Endothelial cell of umbilical vein (primary cell): ENCODE data around the gene SDK2. TPM values are rescaled to one million over a fixed set of nuclear protein-coding genes. Genes with fewer than 3 reads are reported as not detected.

Experiments used
- BruUV-seq: library from RNA; stranded (reverse); fragments of 400-500 nt; replicated peaks from 2 replicates; lab custom pipeline; 2021; lab: Mats Ljungman, UMichigan
- CTCF ChIA-PET: fragments of 300-600, 350-600 bp; sonication (Branson Sonifier 250); formaldehyde crosslinking; loops from one replicate; lab custom pipeline; 2021; ENCODE audit warnings: antibody characterized with exemption, inconsistent platforms; lab: Charles Lee
- POLR2A ChIA-PET: fragments of 300-600, 350-600 bp; sonication (Branson Sonifier 250); formaldehyde crosslinking; loops from one replicate; lab custom pipeline; 2021; ENCODE audit warnings: antibody characterized with exemption, inconsistent platforms; lab: Charles Lee
- DNase-seq: peaks from one replicate; pipeline ENCODE4 v3.0.0-alpha.2; 2011; ENCODE audit warnings: low read depth, low spot score
- FAIRE-seq: peaks from 2 replicates; lab custom pipeline; 2011; peaks lifted over from hg19 to GRCh38; lab: Jason Lieb, UNC
- H2AFZ ChIP-seq: 2 replicates; pipeline ENCODE4 v1.6.0; 2012; ENCODE audit warnings: low read depth, low read length, control low read depth, inconsistent platforms
- H3K27ac ChIP-seq: 2 replicates; pipeline ENCODE4 v1.5.1; 2011; ENCODE audit warnings: low read depth, mild to moderate bottlenecking, control low read depth, low read length, moderate library complexity; ENCODE audit not compliant: insufficient read depth
- H3K27me3 ChIP-seq, 2 experiments: 2 replicates each; pipeline versions ENCODE4 v1.6.0 to v1.6.1; 2011; ENCODE audit warnings: low read length in 2 of 2, mixed read lengths in 1 of 2; ENCODE audit not compliant: control insufficient read depth in 2 of 2, insufficient read depth in 2 of 2
- H3K36me3 ChIP-seq, 2 experiments: 2 replicates in 1 of 2; 3 replicates in 1 of 2; pipeline ENCODE4 v1.5.1; 2011; ENCODE audit warnings: low read length in 2 of 2, mild to moderate bottlenecking in 1 of 2, moderate library complexity in 1 of 2; ENCODE audit not compliant: control insufficient read depth in 2 of 2, insufficient read depth in 2 of 2; ENCODE audit errors: extremely low read depth in 1 of 2
- H3K4me1 ChIP-seq: 3 replicates; pipeline ENCODE4 v1.5.1; 2011; ENCODE audit warnings: mild to moderate bottlenecking, low read length; ENCODE audit not compliant: control insufficient read depth, insufficient read depth; ENCODE audit errors: extremely low read depth
- H3K4me2 ChIP-seq: 2 replicates; pipeline ENCODE4 v1.6.1; 2011; ENCODE audit warnings: low read length, control low read depth, mixed read lengths; ENCODE audit not compliant: insufficient read depth
- H3K4me3 ChIP-seq, 3 experiments: fragments of 200-600 bp in 1 of 3; sonication (generic), shearing (Covaris generic) in 1 of 3; replicated peaks in 1 of 3; 2 replicates each; pipeline ENCODE4 v1.5.1; 2011 to 2016; ENCODE audit warnings: control low read depth in 3 of 3, low read length in 3 of 3, mild to moderate bottlenecking in 2 of 3, inconsistent platforms in 1 of 3, low read depth in 1 of 3, moderate library complexity in 1 of 3; ENCODE audit not compliant: insufficient read depth in 1 of 3
- H3K79me2 ChIP-seq: 2 replicates; pipeline ENCODE4 v1.6.0; 2012; ENCODE audit warnings: low read length, inconsistent platforms; ENCODE audit not compliant: control insufficient read depth, insufficient read depth
- H3K9ac ChIP-seq: replicated peaks from 2 replicates; pipeline ENCODE3; 2011; ENCODE audit warnings: low read length, control low read depth; ENCODE audit not compliant: insufficient read depth; ENCODE audit errors: extremely low read depth
- H3K9me1 ChIP-seq: replicated peaks from 3 replicates; pipeline ENCODE4 v1.6.0; 2011; ENCODE audit warnings: mild to moderate bottlenecking, low read length; ENCODE audit not compliant: control insufficient read depth, insufficient read depth; ENCODE audit errors: extremely low read depth
- H3K9me3 ChIP-seq: replicated peaks from 2 replicates; pipeline ENCODE4 v1.5.1; 2012; ENCODE audit warnings: low read length, inconsistent platforms; ENCODE audit not compliant: control insufficient read depth, insufficient read depth
- H4K20me1 ChIP-seq: replicated peaks from 2 replicates; pipeline ENCODE3; 2011; ENCODE audit warnings: mild to moderate bottlenecking, low read length; ENCODE audit not compliant: control insufficient read depth, insufficient read depth; ENCODE audit errors: extremely low read depth
- EZH2 ChIP-seq: IDR thresholded peaks from 2 replicates; pipeline ENCODE4 v1.6.1; 2012; ENCODE audit warnings: borderline replicate concordance, low read depth, mild to moderate bottlenecking, moderate library complexity, low read length, inconsistent platforms; ENCODE audit not compliant: severe bottlenecking
- FOS ChIP-seq: IDR thresholded peaks from 2 replicates; pipeline ENCODE4 v1.6.1; 2011; ENCODE audit warnings: mild to moderate bottlenecking, low read length, moderate library complexity, borderline replicate concordance; ENCODE audit not compliant: insufficient read depth
- GATA2 ChIP-seq: IDR thresholded peaks from 2 replicates; pipeline ENCODE4 v1.7.0; 2011; ENCODE audit warnings: low read depth, mild to moderate bottlenecking, moderate library complexity, mixed read lengths, low read length; ENCODE audit not compliant: insufficient read length, insufficient read depth
- JUN ChIP-seq: IDR thresholded peaks from 2 replicates; pipeline ENCODE4 v1.6.1; 2011; ENCODE audit warnings: borderline replicate concordance, low read depth; ENCODE audit not compliant: insufficient read length, insufficient read depth
- MYC ChIP-seq: IDR thresholded peaks from one replicate; pipeline ENCODE4 v1.6.1; 2011; ENCODE audit warnings: mild to moderate bottlenecking, low read depth, low read length
- POLR2A ChIP-seq: IDR thresholded peaks from 2 replicates; pipeline ENCODE4 v1.6.1; 2012; ENCODE audit warnings: low read depth, mild to moderate bottlenecking, control low read depth, low read length
- POLR2AphosphoS5 ChIP-seq: IDR thresholded peaks from 2 replicates; pipeline ENCODE4 v1.6.1; 2012; ENCODE audit warnings: low read depth, mild to moderate bottlenecking, control low read depth, low read length, moderate library complexity; ENCODE audit not compliant: insufficient read depth
- dilution Hi-C: fragments of 300-500 bp; cut with MboI; formaldehyde crosslinking; loops from one replicate; pipeline ENCODE4 v1.15.0; 2019; ENCODE audit warnings: low sequenced_read_pairs; ENCODE audit not compliant: extremely low pct_ligation_motif_present
- intact Hi-C: fragments of 100-400 bp; cut with micrococcal nuclease; formaldehyde crosslinking; loops from one replicate; pipeline ENCODE4 v1.10.0; 2022
- polyA plus RNA-seq, 4 experiments: library from polyadenylated mRNA; depleted of rRNA in 3 of 4; stranded (reverse) in 3 of 4; unstranded in 1 of 4; fragments of >200 nt; gene quantifications; 2 replicates each; pipeline versions ENCODE4 v1.2.1 to v1.2.3, GENCODE V29; 2011 to 2012; ENCODE audit warnings: missing spikeins in 1 of 4
- total RNA-seq: library from RNA; stranded (reverse); gene quantifications from 2 replicates; pipeline ENCODE4 v1.2.3, GENCODE V29; 2021
- TF ChIP-seq, protein P1 (sequence below), 2 donors: IDR thresholded peaks; 1 replicate in 1 of 2; 2 replicates in 1 of 2; pipeline ENCODE4 v1.5.1; 2011; ENCODE audit warnings: low read length in 2 of 2, mild to moderate bottlenecking in 2 of 2, moderate library complexity in 2 of 2, control low read depth in 1 of 2, inconsistent platforms in 1 of 2, low read depth in 1 of 2; ENCODE audit not compliant: insufficient read depth in 1 of 2; ENCODE audit errors: extremely low read depth in 1 of 2
- TF ChIP-seq, protein P2 (sequence below): IDR thresholded peaks from 2 replicates; pipeline ENCODE4 v1.6.1; 2011; ENCODE audit not compliant: insufficient read depth, insufficient read length

SDK2 gene
- total and polyA plus RNA-seq, 2 donors (not counting 3 experiments of a cell fraction or from before 2014, with no cell fraction given): not detected

DNA sequence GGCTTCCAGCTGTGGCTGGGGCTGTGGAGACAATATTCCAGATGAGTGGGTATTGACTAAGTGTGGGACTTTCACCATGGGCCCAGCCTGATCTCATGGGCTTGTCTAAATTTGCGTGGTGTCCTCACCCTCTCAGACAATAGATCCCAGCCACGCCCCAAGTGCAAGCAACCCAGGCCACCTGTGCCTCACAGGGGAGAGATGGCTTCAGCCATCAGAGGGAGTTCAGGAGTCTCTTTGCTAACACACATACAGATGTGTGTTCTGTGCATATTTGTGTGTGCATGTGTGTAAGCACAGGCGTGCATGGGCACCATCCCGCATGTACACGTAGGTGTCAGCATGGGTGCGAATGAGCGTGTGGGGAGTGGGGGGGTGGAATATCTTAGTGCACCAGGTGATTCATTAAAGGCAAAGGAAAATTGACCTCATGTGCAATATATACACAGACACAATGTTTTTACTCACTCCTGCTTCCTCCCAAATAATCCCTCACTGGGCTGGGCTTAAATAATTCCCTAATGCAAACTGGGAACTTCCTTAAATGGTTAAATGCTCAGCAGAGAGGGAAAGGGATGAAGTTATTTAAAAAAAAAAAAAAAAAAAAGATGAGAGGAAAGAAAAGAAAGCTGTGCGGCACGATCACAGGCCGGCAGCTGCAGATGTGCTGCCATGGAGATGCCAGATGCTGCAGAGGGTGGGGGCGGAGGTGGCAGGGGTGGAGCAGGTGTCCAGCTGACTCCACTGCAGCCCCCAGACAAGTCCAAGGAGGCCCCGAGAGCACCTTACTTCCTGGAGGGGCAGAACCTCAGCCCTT is 308.4 kb downstream of the SDK2 start:
- Histone ChIP-seq H3K4me1 (no peaks in the 10 kb centered on the region), H3K36me3 (no peaks in the 10 kb centered on the region), H3K79me2 (no peaks in the 10 kb centered on the region), H3K9me3 (no peaks in the 10 kb centered on the region), H3K27me3 (no peaks in the 10 kb centered on the region), H3K27ac (no peak overlapping the region), H3K9me1 (no peaks in the 10 kb centered on the region), H3K4me2 (no peak overlapping the region), H3K9ac (no peak overlapping the region), H4K20me1 (no peaks in the 10 kb centered on the region), H3K4me3 (no peak overlapping the region), H2AFZ (no peak overlapping the region)
- dilution Hi-C loops: no loop called here
- no peak for DNase-seq
- BruUV-seq: no TSS peak
- FAIRE-seq: no peak
- TF ChIP-seq EZH2: no peak
- no peak for TF ChIP-seq GATA2
- no peak for TF ChIP-seq MYC
- TF ChIP-seq FOS: no peak
- no peak for TF ChIP-seq JUN
- TF ChIP-seq, protein P1, sequence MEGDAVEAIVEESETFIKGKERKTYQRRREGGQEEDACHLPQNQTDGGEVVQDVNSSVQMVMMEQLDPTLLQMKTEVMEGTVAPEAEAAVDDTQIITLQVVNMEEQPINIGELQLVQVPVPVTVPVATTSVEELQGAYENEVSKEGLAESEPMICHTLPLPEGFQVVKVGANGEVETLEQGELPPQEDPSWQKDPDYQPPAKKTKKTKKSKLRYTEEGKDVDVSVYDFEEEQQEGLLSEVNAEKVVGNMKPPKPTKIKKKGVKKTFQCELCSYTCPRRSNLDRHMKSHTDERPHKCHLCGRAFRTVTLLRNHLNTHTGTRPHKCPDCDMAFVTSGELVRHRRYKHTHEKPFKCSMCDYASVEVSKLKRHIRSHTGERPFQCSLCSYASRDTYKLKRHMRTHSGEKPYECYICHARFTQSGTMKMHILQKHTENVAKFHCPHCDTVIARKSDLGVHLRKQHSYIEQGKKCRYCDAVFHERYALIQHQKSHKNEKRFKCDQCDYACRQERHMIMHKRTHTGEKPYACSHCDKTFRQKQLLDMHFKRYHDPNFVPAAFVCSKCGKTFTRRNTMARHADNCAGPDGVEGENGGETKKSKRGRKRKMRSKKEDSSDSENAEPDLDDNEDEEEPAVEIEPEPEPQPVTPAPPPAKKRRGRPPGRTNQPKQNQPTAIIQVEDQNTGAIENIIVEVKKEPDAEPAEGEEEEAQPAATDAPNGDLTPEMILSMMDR (IDR thresholded peaks at IDR 0.05; ENCODE audit: extremely low read depth in 1 of 2, insufficient read depth in 1 of 2, low read depth in 1 of 2, low read length in 2 of 2): no peak
- TF ChIP-seq, protein P2, sequence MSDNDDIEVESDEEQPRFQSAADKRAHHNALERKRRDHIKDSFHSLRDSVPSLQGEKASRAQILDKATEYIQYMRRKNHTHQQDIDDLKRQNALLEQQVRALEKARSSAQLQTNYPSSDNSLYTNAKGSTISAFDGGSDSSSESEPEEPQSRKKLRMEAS: no peak
- no peak for TF ChIP-seq POLR2A
- no peak for TF ChIP-seq POLR2AphosphoS5
- CTCF ChIA-PET: no interaction called here
- intact Hi-C loops: no loop called here
- POLR2A ChIA-PET: interaction anchor here (0.6 kb wide), 1 partner anchor 233 kb away, joined by 8 read pairs; no protein-coding TSS in a partner anchor
